Tibial nerve (tissue), 4 donors: ENCODE results near the gene ADAMTS9.

Experiments
- CTCF ChIP-seq, 5 experiments: fragments of 200-600 bp in 3 of 5; fragments of 450-650 bp in 2 of 5; sonication (generic) in 3 of 5; IDR thresholded peaks; one replicate each; pipeline ENCODE4 v1.5.1; 2016 to 2019; ENCODE audit warnings: antibody characterized with exemption in 5 of 5, mild to moderate bottlenecking in 3 of 5, moderate library complexity in 2 of 5
- EP300 ChIP-seq, 2 donors: sonication (generic); formaldehyde crosslinking; IDR thresholded peaks; one replicate each; pipeline ENCODE4 v1.6.1; 2017; ENCODE audit warnings: antibody characterized with exemption in 2 of 2, mild to moderate bottlenecking in 1 of 2
- POLR2A ChIP-seq, 2 donors: fragments of 450-650 bp; IDR thresholded peaks; one replicate each; pipeline ENCODE4 v1.6.1; 2017; ENCODE audit warnings: antibody characterized with exemption in 2 of 2, mild to moderate bottlenecking in 2 of 2, moderate library complexity in 2 of 2

DNA sequence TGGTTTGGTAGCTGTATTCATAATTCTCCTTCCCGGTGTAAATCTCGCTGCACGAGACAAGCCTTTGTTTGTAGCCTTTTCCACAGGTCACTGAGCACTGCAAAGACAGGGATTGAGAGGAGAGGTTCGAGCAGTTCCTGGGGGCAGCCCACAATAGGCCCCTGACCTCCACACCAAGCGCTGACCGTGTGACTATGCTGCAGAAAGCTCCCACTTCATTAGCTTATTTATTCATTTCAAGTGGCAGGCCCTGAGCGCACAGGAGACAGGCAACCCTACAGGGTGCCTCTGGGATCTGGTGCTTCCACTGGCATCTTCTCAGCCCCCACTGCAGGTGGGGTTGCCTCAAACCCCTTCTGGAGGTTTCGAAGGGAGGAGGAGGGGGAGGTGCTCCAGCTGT, 140.9 kb downstream of the ADAMTS9 start:
- no peak for TF ChIP-seq CTCF (IDR thresholded peaks at IDR 0.05)
- no peak for TF ChIP-seq POLR2A (IDR thresholded peaks at IDR 0.05)
- TF ChIP-seq EP300 (IDR thresholded peaks at IDR 0.05): no peak
